HG03457 (cell line): ENCODE results near the gene NUTM2A.
"Not testable (repeated sequence)": the region's sequence is repeated elsewhere in the genome, so short reads cannot be mapped to it uniquely, and the experiment has no call there.

Experiments
- ATAC-seq: cut with Tn5 transposase; IDR thresholded peaks from one replicate; pipeline ENCODE4 v1.9.1; 2021; ENCODE audit warnings: moderate number of reproducible peaks; ENCODE audit not compliant: unreplicated experiment

NUTM2A gene, protein sequence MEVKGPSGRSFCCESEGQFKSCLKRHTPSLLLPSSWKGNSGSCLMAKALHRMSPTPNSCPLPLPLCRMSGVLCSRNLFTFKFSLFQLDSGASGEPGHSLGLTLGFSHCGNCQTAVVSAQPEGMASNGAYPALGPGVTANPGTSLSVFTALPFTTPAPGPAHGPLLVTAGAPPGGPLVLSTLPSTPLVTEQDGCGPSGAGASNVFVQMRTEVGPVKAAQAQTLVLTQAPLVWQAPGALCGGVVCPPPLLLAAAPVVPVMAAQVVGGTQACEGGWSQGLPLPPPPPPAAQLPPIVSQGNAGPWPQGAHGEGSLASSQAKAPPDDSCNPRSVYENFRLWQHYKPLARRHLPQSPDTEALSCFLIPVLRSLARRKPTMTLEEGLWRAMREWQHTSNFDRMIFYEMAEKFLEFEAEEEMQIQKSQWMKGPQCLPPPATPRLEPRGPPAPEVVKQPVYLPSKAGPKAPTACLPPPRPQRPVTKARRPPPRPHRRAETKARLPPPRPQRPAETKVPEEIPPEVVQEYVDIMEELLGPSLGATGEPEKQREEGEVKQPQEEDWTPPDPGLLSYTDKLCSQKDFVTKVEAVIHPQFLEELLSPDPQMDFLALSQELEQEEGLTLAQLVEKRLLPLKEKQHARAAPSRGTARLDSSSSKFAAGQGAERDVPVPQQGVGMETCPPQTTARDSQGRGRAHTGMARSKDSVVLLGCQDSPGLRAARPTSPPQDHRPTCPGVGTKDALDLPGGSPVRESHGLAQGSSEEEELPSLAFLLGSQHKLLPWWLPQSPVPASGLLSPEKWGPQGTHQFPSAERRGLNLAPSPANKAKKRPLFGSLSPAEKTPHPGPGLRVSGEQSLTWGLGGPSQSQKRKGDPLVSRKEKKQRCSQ

DNA sequence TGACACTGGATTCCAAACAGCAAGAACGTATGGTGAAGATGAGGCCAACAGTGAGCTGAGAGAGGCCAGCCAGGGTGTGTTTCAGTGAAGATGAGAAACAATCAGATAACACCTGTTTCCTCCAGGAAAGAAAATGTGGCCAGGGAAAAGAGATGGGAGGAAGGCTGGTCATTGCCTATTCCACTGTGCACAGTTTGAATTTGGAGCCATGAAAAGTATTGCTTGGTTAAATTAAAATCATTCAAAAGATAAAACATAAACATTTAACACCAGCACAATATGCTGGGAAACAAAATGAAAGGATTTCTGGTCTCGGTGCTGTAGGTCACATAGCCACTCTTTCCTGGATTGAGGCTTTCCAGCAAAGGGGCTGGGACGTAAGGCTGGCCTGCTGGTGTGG, at the start of gene NUTM2A:
TSS of gene NUTM2A (plus strand) at position 301 of the 400 bp plus-strand sequence. CDS start 383 bp downstream, outside the sequence.
- not testable (repeated sequence) for ATAC-seq

DNA sequence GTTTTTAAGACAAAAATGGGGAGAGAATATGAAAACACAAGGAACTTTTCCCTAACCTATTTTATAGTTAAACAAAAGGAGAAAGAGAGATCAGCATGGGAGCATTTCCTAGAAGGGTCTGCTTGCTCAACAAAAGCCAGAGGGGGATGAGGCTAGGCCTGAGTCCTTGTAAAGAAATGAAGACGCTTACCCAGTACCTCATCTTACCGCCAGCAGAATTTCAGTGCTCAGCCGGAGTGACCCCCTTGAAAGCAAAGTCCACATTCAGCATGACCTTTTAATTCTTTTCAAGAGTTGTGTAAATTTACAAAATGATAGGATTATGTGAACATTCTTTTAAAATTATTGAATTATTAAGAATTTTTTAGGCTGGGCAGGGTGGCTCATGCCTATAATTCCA, 47.7 kb upstream of the NUTM2A start:
- not testable (repeated sequence) for ATAC-seq

DNA sequence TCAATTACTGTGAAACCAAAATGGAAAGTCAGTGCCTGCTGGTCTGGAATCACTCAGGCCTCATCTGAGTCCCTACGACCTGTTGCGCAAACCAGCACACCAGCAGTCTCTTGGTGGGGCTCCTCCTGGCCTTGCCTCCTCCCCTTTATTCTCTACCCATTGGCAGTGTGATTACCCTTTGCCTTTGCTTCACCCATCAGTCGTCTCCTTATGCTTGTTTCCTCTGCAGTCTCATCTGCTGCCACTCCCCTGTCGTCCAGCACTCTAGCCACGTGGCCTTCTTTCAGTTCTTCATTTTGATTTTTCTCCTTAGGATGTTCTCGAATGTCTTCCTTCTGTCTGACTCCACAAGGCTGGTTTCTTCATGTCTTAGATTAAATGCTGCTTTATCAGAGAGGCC, 40.8 kb upstream of the NUTM2A start:
- ATAC-seq = not testable (repeated sequence)

DNA sequence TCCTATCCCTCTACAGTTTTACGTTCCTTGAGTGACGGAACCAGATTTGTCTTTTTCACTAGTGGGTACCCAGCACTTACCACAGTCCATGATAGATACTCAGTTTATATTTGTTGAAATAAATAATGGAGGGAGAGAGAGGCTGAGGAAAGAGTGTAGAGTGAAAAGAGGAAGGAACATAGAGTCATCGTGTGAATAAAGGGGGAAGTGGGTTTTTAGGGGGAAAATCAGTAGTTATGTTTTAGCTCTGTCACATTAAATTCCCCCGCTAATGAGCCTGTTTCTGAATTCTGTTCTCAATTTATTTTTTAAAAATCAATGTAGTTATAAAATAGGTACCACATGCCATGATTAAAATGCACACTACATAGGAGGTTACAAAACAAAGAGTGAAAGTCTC, 39.2 kb upstream of the NUTM2A start:
- ATAC-seq = not testable (repeated sequence)

DNA sequence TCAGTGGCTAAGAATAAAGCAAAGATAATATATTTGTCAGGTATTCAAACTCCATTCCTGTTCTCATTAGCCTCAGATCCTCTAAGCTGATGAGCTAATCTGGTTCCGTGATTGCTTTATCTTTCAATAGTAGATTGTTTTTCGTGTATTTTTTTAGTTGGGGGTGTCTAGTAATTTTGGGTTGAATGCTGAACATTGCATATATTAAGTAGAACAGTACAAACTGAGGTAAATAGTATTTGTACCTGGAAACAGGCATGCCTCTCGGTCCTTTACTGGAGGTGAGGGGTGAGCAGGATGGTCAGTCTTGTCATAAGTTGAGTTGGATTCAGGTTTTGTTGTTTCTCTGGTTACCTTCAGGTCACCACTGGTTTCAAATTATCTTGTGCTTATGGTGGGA, 37.7 kb upstream of the NUTM2A start:
- not testable (repeated sequence) for ATAC-seq

DNA sequence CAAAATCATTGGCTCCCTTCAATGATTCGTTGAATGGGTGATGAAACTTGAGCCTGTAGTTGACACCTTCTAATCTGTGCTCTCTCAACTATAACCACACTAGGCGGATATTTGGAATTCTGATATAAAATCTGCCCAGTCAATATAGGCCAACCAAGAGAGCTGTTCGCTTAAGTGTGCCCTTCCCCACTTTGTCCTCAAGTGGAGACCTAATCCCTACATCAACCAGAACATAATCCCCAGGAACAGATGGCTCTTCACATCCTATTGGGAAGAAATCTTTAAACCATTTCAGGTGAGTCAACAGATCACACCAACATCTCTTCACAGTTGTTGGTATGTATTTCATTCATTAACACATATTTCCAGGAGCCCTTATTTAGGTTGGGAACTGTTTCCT, 33.4 kb upstream of the NUTM2A start:
- not testable (repeated sequence) for ATAC-seq

DNA sequence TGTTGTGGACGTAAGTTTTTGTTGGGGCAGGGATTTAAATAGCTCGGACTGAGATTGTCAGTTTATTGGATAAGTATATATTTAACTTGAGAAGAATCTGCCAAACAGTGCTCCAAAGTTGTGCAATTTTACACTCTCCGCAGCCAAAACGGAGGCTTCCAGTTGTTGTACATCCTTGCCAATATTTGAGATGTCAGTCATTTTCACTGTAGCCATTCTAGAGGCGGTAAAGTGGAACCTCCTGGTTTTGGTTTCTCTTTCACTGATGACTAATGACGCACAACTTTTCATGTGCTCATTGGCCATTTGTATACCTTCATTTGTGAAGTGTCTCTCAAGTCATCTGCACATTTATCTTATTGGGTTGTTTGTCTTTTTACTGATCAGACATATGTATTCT, 24.3 kb upstream of the NUTM2A start:
- peak; percentile 43 for ATAC-seq

DNA sequence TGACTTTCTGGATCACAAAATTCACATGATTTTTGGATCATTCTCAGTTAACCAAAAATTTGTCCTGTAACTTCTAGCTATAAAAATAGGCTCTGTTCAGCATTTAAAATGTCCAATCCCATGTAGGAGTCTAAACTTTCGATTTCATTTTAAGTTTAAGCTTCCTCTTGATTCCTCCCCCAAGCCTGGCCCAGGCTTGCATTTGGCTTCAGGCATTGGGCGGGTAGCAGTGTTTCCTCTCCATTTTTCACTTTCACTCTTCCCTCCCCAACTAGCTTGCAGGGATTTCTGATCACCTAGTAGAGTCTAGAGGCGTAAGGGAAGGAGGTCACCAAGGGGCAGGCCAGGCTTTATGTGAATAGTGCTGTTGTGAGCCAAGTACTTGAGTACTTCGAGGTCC, 20.4 kb upstream of the NUTM2A start:
- ATAC-seq = not testable (repeated sequence)

DNA sequence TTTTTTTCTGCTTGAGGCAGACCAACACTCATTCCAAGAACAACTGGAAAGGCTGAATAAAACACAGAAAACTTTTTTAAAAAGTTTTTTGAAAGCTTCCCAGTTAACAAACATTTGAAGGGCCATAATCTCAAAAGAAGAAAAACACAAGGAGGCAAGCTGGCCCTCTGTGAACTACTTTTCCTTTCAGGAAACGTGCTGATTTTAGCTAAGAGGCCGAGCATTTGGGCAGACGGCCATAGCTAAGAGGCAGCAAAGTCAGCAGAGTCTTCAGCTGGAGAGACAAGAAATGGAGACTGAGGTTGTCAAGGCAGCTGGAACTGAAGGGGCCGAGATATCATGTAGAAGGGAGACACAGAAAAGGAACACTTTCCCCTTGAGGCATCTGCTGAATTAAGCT, 18.3 kb upstream of the NUTM2A start:
- not testable (repeated sequence) for ATAC-seq

DNA sequence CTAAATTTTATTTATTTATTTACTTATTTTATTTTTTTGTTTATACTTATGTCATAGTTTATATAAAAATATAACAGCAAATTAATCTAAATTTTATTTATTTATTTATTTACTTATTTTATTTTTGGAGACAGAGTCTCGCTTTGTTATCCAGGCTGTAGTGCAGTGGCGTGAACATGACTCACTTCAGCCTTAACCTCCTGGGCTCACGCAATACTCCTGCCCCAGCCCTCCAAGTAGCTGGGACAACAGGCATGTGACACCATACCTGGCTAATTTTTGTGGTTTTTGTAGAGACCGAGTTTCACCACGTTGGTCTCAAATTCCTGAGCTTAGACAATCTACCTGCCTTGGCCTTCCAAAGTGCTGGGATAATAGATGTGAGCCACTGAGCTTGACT, 14.9 kb upstream of the NUTM2A start:
- not testable (repeated sequence) for ATAC-seq

DNA sequence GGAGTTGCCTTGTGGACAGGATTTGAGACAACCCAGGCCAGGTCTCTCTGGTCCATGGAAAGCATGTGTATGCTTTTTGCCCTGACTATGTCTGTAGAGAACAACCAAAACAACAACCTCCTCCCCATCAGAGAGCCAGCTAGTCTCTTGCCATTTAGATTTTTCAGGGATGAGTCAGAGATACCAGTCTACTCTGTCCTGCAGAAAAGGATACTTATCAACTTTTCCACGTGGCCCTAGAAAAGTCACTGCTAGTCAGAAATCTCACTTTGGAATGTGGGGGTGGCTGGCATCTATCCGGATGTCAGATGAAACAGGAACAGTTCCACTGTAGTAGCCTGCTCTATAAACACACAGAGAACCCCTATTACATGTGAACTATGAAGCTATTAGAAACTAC, 13.4 kb upstream of the NUTM2A start:
- ATAC-seq = not testable (repeated sequence)

DNA sequence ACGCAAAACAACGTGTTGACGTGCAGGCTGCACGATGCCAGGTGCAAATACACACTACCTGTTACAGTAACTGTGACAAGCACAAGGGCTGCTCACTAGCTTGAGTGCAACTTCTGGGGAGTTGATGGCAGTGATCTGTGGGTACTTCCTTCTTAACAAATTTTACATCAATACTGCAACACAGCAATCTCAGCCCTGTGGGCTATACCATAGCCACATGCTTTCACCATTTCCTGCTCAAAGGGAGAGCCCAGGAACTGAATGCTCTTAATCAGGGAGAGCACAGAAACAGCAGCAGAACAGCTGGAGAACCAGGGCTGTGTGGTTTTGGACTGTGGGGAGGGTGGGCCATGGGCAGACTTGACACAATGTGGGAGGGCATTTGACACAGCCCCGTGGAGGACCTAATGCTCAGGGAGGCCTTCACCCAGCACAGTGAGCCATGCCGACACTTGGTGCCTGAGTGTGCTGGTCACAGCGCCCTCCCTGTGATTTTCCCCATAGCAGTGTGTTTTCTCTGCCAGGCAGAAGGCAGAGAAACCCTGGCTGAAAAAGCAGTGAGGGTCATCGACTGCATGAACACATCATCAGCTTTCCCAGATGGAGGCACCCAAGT, 12.0 kb upstream of the NUTM2A start:
- not testable (repeated sequence) for ATAC-seq

DNA sequence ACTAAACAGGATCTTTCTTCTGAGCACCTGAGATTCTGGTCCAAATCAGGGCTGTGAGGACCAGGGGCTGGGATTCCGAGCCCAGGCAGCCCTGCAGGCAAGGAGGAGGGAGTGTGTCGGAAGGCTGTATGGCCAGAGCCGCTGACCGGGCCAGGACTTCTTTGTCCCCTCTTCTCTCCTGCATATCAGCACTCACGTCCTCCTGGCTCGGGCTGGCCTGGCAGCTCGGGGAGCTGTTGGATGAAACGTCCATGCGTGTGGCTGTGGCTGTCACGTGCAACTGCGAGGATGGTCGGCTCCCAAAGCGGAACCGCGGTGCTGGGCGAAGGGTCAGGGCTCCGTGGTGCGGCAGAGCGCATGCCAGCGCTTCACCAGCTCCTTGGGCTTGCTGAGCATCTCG, 11.4 kb upstream of the NUTM2A start:
- not testable (repeated sequence) for ATAC-seq

DNA sequence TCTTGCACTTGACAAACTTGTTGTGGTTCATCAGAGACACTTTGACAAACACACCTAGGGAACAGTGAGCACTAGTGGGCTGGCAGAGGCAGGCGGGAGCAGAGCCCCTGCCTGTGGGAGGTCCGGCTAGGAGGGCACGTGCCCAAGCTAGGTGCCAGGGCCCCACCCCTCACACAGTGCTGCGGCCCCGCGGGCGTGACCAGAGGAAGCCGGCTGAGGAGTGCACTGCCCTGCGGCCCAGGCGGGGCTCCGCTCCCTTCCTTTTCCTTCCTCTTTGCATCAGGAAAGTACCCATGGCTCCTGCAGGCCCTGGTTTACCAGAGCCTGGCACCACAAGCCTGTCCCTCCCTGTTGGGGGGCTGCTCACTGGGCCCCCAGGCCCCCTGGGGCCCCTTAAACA, 9.1 kb upstream of the NUTM2A start:
- not testable (repeated sequence) for ATAC-seq

DNA sequence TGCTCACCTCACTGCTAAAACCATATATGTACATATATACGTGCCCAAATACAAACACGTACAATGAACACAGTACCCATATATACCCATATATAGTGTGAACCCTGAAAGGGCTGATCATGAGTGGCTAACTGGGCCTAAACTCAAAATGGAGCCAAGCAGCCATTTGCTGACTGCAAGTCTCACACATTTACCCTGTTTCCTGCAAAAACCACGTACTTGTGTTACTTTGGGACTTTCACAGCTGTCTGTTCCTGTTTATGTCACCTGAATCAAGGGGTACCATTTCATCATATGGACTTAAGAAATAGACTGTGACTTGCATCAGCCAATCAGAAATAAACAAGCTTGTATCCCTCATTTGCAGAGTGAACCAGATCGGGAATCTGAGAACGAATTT, 5.9 kb upstream of the NUTM2A start:
- not testable (repeated sequence) for ATAC-seq

DNA sequence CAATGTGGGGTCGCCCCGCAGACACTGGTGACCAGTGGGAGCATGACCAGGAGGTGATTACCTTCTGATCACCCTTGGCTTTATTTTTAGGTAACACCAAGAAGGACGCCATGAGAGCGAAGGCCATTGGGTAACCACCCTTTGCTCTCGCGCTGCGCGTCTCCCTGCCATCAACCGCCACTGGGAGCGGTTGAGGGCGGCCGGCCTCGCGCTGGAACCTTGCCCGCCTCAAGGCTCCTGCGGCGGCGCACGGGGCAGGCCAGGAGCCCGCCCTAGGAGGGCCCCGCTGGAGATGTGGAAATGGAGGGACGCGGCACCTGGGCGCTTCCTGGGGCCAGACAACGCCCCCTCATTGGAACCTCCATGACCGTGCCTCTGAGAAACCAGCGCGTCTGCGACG, 2.5 kb upstream of the NUTM2A start:
- ATAC-seq = not testable (repeated sequence)

DNA sequence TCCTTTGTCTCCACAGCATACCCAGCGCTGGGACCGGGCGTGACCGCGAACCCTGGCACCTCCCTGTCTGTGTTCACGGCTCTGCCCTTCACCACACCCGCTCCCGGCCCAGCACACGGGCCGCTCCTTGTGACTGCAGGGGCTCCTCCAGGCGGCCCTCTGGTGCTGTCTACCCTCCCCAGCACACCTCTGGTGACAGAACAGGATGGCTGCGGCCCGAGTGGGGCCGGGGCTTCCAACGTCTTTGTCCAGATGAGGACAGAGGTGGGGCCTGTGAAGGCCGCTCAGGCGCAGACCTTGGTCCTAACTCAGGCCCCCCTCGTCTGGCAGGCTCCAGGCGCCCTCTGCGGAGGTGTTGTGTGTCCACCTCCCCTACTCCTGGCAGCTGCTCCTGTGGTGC, 3.0 kb downstream of the NUTM2A start:
- ATAC-seq = not testable (repeated sequence)

DNA sequence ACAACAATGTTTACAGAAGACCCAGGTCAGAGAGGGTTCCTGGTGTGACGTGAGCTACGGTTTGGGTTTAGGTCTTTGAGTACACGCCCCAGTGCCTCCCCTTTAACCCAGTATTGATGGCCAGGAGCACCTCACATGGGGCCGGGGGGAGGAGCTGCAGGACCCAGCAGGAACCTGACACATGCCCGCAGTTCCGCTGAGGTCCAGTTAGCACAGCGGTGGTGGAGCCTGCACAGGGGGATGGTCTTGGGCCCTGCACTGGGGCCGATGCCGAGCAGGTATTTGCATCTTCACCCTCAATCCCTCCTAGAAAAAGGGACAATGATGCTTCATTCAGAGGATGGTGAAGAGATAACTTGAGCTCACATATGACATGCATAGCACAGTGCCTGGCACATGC, 4.0 kb downstream of the NUTM2A start:
- ATAC-seq = not testable (repeated sequence)

DNA sequence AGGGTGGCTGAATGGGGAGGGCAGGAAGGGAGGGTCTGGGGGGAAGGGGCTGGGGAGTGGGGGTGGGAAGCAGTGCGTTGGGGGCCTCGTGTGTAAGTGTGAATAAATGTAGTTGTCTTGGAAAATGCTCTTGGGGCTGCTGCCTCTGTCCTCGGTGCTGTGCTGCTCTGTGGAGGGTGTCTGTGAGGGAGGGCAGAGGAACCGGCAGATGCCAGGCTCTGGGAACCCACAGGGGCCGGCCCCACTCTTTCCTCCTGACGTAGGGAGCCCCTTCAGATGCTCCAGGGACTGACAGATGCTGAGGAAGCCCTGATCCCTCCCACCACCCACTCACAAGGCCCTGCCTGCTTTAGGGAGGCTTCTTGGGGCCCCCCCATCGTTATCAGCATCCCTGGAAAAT, 9.6 kb downstream of the NUTM2A start:
- not testable (repeated sequence) for ATAC-seq

DNA sequence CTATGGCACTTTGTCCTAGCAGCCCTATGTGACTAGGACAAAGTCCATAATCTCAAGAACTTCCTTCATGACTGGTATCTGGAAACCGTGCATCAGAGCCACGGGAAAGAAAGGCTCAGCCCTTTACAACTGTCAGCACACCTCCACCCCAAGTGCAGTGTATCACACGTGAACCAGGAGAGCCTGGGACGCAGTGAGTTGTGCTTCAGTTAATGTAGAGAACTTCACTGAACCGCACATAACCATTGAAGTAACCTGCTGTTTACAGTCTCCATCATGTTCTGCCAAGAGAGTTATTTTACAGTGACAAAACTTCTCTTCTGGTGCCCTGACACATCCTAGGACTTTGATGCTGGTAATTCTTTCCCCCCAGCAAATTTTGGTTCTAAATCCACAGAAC, 12.0 kb downstream of the NUTM2A start:
- ATAC-seq = not testable (repeated sequence)

DNA sequence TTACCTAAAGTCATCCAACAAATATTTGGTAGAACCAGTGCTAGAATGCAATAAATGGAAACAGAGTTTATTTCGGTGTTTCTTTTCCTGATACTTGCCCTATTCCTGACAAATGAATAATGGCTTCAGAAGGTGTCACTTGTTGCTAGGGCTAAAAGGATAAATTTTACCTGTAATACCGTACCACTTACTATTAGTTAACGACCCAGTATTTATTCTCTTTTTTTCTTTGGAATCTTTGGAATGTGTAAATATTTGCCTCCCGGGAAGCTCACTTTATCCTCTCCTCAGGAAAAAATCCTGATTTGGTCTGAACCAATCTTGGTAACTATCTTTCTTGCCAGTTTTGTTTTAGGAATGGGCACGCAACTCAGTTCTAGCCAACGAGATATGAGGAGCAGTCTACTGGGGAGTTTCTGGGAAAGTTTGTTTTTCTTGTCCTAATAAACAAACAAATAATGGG, 14.1 kb downstream of the NUTM2A start:
- not testable (repeated sequence) for ATAC-seq
